ENCODE results near the gene ECM1. TPM values are rescaled to one million over a fixed set of nuclear protein-coding genes. Genes with fewer than 3 reads are reported as not detected.

The ECM1 gene
- total RNA-seq, 6 experiments from 2014 or later: 8.8 to 26.7 (median 14.9) TPM

- TF ChIP-seq, protein P1, sequence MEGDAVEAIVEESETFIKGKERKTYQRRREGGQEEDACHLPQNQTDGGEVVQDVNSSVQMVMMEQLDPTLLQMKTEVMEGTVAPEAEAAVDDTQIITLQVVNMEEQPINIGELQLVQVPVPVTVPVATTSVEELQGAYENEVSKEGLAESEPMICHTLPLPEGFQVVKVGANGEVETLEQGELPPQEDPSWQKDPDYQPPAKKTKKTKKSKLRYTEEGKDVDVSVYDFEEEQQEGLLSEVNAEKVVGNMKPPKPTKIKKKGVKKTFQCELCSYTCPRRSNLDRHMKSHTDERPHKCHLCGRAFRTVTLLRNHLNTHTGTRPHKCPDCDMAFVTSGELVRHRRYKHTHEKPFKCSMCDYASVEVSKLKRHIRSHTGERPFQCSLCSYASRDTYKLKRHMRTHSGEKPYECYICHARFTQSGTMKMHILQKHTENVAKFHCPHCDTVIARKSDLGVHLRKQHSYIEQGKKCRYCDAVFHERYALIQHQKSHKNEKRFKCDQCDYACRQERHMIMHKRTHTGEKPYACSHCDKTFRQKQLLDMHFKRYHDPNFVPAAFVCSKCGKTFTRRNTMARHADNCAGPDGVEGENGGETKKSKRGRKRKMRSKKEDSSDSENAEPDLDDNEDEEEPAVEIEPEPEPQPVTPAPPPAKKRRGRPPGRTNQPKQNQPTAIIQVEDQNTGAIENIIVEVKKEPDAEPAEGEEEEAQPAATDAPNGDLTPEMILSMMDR (IDR thresholded peaks at IDR 0.05): no peak
- TF ChIP-seq POLR2A (IDR thresholded peaks at IDR 0.05): no peak
- peaks cover 0 to 68% (median 31%) of the 10 kb centered on the region in 4 donors for H3K4me1 ChIP-seq
- intact Hi-C loops (cut with DNase I): loop anchor here in 1 of 2 donors (5.0 kb wide), 1 partner anchor 55 kb away; no protein-coding TSS in a partner anchor
- H3K27ac ChIP-seq: peak overlapping the region; percentile 94 to 99 (median 99)
- peak; percentile 69 to 83 (median 76) for ATAC-seq
- no peaks in the 10 kb centered on the region for H3K9me3 ChIP-seq
- H3K27me3 ChIP-seq: no peaks in the 10 kb centered on the region
- DNase-seq: peak; percentile 96 to 97 (median 97)
- H3K36me3 ChIP-seq: peaks cover 0 to 4% (median 0%) of the 10 kb centered on the region in 4 donors
- H3K4me3 ChIP-seq: peak overlapping the region; percentile 39 to 62 (median 58)
- 0% methylated on average over 1 of the region's 18 CpGs for WGBS (ENCODE audit: insufficient coverage, low coverage, low lambda C conversion rate, missing lambda C conversion rate)
These were observed 54.1 kb downstream of the ECM1 start for GRCh38 chr1:150561974-150562445.

DNA sequence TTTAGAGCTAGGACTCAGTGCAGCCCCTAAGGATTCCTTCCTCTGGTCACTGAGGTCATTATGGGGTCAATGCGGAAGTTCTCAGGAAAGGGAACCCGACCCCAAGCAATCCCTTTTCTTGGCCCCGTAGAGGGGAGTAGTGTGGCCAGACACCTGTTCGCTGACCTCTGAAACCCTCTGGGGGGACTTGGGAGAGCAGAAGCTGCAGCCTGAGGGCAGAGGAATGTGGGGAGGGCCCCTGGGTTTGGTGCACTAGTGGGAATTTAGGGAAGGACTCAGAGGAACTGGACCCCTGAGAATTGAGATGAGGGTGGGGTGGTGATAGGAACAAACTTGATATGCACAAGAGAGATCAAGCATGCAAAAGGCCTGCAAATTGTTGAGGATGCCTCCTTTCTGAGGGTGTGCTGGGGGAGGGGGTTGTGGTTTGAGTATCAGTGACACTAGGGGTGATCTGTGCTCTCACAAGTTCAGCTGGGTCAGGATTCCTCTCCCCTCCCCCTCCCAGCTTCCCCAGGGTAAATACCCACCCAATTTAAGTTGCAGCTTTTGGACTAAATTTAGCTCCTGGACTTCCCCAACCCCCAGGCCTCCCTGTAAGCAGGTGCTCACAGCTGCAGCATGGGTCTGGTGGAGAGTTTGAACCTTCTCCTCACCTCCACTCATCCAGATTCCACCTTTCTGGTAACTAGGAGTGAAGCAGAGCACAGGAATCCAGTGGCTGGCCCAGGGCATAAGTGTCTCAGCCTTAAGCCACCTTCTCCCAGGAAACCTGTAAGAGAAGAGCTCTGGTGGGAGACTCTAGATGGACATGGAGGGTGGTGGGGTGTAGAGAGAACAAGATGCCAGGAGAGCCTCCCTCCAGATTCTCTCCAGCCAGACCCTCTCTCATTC, 54.8 kb downstream of the ECM1 start:
- Histone ChIP-seq H3K27me3 (no peaks in the 10 kb centered on the region), H3K27ac (peak overlapping the region; percentile 94 to 99 (median 99)), H3K4me1 (peaks cover 0 to 75% (median 33%) of the 10 kb centered on the region in 4 donors), H3K9me3 (no peaks in the 10 kb centered on the region), H3K36me3 (peaks cover 0 to 4% (median 0%) of the 10 kb centered on the region in 4 donors), H3K4me3 (peak overlapping the region in 2 of 3 donors; percentile 58 to 62)
- 5% methylated on average over 4 of the region's 4 CpGs for WGBS (ENCODE audit: insufficient coverage, low coverage, low lambda C conversion rate, missing lambda C conversion rate)
- DNase-seq (peak in 1 of 3 donors; percentile 71), ATAC-seq (peak in 1 of 4 donors; percentile 0)
- no peak for TF ChIP-seq POLR2A (IDR thresholded peaks at IDR 0.05)
- TF ChIP-seq, protein P1 (IDR thresholded peaks at IDR 0.05): no peak
- intact Hi-C loops (cut with DNase I): loop anchor here in 1 of 2 donors (5.0 kb wide), 1 partner anchor 55 kb away; no protein-coding TSS in a partner anchor

Small RNAs within 50 kb of the gene (microRNA-seq; reads per million reads assigned to microRNA genes)
- gene MIR4257: 0 reads per million in 2 donors
- gene MIR6878: 0 reads per million in 2 donors

Small RNAs within 50 kb of the gene (small RNA-seq; reads per million reads assigned to genes)
- gene MIR4257: 0 reads per million in 2 experiments

Other genes with a start within 250 kb of the ECM1 start
- 10 to 100 TPM; 61.2 to 92.0 (median 81.1) TPM for gene APH1A, start 239.1 kb upstream of the ECM1 start, total RNA-seq
- gene C1orf54, start 235.3 kb upstream of the ECM1 start, total RNA-seq: 1 to 10 TPM in 5 of 6 experiments, not detected in 1; 1.7 to 5.7 (median 3.8) TPM
- 1 to 10 TPM; 2.0 to 8.4 (median 4.4) TPM for gene CIART, start 225.6 kb upstream of the ECM1 start, total RNA-seq
- gene MRPS21, start 214.2 kb upstream of the ECM1 start, total RNA-seq: 10 to 100 TPM; 22.9 to 30.5 (median 25.0) TPM
- gene PRPF3, start 186.6 kb upstream of the ECM1 start, total RNA-seq: 10 to 100 TPM; 10.8 to 28.0 (median 21.2) TPM
- gene RPRD2, start 144.0 kb upstream of the ECM1 start, total RNA-seq: 10 to 100 TPM in 4 of 6 experiments, 1 to 10 TPM in 2; 8.9 to 17.5 (median 11.0) TPM
- 10 to 100 TPM; 16.1 to 32.1 (median 22.4) TPM for gene TARS2, start 20.7 kb upstream of the ECM1 start, total RNA-seq
- gene FALEC, start 7.6 kb downstream of the ECM1 start, total RNA-seq: not detected
- 10 to 100 TPM; 20.5 to 35.2 (median 31.5) TPM for gene ADAMTSL4, start 41.3 kb downstream of the ECM1 start, total RNA-seq
- 100 to 1,000 TPM in 5 of 6 experiments, 10 to 100 TPM in 1; 83.6 to 266 (median 158) TPM for gene MCL1, start 71.5 kb downstream of the ECM1 start, total RNA-seq
- gene ENSA, start 121.5 kb downstream of the ECM1 start, total RNA-seq: 100 to 1,000 TPM in 2 of 6 experiments, 10 to 100 TPM in 4; 60.4 to 166 (median 71.2) TPM
- gene GOLPH3L, start 189.0 kb downstream of the ECM1 start, total RNA-seq: 10 to 100 TPM in 4 of 6 experiments, 1 to 10 TPM in 2; 4.1 to 15.3 (median 11.2) TPM
- under 1 TPM in 3 of 6 experiments, not detected in 3; 0.22 to 0.47 (median 0.25) TPM for gene HORMAD1, start 212.8 kb downstream of the ECM1 start, total RNA-seq

Measured in right lobe of liver (tissue), 6 donors.